Measurements from ENCODE around the gene CDH12. TPM values are rescaled to one million over a fixed set of nuclear protein-coding genes. Genes with fewer than 3 reads are reported as not detected.

CDH12 gene
- total RNA-seq, 1 experiment from 2014 or later: 8.9 TPM

DNA sequence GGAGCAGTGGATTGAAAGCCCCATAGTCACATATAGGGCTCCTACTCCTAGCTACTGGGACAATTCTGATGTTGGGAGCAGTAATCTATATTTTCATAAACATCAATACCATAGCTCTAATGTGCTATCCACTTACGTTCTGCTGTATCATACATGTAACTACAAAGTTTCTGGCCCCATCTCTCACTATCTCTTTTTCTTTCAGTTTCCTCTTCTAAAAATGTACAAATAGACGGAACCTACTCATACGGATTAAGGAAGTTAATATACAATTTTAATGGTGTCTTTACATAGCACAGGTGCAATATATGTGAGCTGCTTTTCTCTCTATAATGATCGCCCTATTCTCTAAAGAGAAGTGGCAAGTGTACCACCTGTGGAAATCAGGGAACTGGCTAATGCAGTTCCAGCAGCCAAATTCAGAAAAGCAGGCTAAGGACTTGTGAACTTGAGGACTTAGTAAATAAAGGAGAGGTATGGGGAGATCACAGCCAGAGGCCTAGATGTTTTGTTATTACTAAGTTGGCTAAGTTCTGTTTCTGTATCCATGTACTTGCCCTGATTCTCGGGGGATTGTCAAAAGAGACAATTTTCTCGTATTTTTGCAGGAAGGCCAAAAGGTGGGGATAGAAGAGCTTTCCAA lies 1021.9 kb downstream of the CDH12 start:
- DNase-seq (ENCODE audit: low read depth): no peak

DNA sequence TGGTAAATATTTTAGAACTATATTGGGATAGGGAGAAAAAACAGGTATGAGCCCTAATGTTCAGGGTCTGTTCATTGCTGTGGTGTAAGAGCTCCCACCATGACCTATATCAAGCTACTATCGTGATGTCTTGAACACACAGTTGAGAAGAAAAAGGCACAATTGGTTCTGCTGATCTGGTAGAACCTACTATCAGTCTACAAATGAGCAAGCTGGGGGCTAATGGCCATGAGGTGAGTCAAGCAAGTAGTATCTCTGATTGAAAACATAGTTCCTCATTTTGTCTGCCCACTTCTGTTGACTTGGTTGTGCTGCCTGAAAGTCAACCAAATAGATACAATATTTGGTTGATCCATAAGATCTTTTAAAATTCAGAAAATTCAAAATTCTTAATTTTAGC lies 1026.3 kb downstream of the CDH12 start:
- no peak for DNase-seq (ENCODE audit: low read depth)

DNA sequence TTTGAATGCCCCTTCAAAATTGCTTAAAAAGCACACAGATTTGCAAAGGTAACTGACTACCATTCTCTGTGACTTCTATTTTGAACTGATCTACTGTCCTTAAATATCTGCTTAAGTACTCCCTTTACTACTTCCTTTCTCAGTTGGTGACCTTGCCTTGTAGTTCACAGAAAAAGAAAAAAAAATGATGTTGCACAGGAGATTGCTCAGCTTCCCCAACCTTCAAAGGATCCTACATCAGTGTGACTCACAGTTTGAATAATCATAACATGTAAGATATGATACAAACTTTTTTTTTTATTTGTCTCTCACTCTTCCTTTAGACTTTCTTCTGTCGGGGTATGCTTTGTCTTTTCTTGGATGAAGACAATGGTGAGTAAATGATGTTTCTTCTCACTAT lies 1029.6 kb downstream of the CDH12 start:
- DNase-seq (ENCODE audit: low read depth): no peak

DNA sequence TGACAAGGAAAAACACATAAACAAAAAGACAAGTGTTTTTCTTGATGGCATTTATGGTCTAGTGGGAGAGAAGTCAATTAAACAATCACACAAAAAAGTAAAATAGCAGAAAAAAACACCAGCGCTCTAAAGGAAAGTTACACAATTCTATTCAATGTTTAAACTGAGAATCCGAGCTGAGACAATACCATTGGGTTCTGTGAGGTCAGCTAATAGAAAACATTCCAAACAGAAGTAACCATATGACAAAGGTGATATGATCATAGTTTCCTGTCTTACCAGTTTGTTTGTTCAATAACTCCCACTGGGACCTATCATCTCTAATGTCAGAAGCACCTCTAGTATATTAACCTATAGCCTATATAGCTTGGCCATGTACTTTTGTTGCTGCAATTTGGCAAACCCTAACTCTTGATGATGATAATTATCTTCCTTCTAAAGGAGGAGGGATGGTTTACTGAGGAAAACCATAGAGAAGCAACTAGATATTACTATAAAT lies 1030.0 kb downstream of the CDH12 start:
- DNase-seq (ENCODE audit: low read depth): no peak

DNA sequence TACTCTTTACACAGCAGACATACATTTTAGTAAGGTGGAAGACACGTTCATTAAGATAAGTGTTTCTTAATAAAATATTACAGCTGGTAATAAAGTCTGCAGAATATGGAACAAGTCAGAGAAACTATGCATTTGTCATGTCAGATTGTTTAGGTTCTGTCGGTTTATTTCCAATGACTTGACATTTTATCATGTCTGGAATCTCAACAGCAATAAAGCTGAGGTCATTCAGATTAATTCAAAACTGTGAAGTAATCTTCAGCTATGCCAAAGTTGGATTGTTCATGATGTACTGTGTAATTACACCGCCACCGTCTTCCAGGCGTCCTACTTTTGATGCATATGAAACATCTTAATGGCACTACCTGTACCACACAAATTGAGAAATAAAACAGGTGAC lies 1032.6 kb downstream of the CDH12 start:
- no peak for DNase-seq (ENCODE audit: low read depth)

DNA sequence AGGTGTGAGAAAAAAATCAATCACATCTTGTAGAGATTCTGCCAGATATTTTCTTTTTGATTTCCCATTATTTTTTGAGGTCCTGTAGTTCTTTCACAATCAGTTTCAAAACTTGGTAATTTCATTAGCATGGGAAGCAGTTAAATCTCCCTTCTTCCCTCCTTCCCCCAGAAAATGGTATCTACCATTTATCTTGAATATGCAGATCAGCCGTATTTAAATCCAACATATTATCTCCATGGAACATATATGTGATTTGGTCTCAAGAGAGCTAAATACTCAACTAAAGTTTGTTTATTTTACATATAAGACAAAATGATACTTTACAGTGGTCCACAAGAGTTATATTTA lies 1034.8 kb downstream of the CDH12 start:
- no peak for DNase-seq (ENCODE audit: low read depth)

DNA sequence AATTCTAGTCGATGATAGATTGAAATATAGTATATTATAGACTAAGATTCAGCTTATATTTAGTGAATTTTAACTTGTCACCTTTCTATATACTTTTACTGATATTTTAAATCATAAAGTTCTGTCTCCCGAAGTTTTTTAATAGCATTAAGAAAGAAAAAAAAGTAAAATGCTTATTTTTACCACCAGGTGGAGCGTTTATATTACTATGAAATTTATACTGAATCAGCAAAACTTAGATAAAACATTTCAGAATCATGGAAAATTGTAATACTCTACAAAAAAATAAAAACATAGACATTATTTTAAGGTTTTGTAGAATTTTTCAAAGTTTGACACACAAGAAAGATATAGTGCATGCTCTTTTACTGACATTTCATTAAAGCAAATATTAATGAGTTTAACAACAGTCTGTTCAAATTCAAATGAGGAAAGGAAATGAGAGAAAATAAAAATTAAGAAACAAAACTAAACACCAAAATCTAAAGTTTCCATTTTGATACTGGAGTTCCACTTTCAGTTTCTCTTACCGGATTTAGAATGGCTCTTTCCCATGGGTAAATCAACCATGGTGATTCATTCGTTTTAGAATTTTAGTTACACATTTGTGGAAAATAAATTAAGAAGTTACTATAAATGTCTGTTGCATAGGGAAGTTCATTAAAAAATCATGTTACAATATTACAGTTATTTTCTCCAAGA lies 1035.3 kb downstream of the CDH12 start:
- DNase-seq (ENCODE audit: low read depth): no peak

DNA sequence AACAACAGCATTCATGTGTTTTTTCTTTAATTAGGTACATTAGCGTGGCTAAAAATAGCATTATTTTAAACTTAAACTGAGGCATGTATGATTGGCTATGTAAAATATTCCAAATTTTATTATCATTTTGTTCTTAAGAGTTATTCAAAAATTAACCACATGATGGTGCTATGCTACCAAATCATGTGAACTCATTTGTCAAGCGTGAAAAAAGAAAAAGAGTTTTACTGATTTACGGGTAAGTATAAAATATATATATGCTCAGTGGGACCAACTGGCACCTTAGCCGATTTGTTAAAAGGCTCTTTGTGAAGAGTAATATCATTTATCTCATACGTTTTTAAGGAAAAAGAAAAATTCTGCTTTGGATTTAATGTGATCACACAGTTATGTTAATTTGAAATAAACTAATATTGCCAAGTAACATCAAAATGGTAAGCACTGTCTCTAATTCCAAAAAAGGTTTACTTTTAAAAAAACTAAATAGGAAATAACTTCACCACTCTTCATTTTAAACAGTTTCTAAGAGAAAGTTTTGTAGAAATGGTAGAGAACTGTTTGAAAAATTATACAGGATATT lies 1042.3 kb downstream of the CDH12 start:
- DNase-seq (ENCODE audit: low read depth): no peak

DNA sequence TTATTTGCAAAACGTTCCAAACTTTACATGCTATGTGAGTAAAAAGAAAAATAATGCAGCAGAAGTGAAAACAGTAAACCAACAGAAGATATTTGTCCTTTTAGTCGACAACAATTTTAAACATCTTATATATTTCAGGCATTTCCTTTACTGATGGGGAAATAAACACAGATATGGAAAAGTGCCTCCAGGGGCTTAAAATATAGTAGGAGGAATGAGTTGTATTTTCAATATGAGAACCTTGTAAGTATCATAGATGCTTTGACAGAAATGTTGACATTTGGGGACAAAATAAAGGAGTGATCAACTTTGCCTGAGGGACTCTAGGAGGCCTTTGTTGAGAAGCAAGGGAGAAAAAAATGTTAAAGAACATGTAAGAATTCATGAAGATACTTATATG lies 1043.5 kb downstream of the CDH12 start:
- no peak for DNase-seq (ENCODE audit: low read depth)

DNA sequence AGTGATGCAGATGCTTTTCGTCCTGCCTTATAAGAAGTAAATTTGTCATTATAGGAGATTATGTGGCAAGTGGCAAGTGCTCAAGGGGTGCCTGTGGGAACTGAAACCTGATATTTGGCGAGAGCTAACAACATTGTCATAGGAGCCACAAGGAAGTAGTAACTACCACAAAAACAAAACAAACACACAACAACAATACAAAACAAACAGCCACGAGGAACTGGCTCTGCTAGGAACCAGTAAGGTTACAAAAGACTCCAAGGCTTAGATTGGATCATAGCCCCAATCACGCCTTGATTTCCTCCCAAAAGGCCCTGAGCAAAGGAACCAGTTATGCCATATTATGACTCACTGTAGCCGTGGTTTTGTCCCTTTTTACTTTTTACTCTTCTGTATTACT lies 1045.2 kb downstream of the CDH12 start:
- peak; percentile 40 for DNase-seq (ENCODE audit: low read depth)

DNA sequence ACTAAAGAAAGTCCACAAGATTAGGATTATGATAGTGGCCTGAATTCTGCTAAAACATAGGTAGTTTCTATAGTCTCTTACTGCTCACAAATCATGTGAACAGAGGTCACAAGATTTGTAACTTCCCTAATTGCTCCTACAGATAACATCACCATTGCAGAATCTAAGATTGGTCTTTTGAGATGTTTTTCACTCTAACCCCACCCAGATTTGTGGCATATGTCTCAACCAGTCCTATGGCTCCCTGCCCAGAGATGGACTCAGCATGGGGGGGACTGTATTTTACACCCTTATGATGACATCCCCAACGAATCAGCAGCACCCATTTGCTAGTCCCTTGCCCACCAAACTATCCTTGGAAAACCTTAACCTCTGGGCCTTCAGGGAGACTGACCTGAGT lies 1046.2 kb downstream of the CDH12 start:
- peak; percentile 78 for DNase-seq (ENCODE audit: low read depth)

DNA sequence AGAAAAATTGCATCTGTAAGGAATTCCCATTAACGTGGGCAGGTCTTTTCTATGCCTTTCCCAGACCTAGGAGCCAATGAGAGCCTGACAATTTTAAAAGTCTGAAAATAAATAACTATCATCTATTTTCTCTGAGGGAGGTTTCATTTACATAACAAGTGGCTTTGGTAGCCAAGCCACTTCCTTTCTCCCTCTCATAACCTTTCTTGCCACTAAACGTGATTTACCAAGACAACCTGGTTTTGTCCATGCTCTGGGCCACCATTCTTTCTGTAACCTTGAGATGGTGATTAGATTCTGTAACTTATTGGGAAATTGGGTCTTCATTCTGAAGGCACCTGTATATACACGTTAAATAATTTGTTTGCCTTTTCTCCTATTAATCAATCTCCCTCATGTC lies 1046.9 kb downstream of the CDH12 start:
- no peak for DNase-seq (ENCODE audit: low read depth)

DNA sequence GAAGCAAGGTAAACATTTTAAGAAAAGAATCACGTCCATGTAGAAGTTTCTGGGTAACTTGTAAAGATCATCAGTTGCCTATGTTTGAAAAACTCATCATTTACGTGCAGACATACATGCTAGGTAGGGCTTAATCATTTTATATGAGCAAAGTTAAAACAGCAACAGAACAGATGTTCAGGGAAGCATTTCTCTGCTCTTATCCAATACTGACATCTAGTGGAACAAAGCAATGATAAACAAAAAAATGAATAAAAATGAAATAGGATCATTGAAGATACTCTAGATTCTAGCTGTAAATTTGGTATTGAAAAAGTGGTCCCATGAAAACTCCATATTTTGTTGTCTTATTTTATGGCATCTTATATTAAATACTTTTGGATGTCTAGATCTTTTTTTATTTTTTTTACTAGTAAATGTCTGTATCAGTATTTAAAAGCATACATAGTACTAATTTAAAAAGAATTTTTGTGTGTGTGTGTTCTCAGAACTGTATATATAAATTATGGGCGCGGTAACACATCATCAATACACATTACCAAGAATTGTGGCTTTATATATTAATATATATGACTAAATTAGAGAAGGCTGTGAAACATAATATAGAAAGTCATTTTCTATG lies 1050.2 kb downstream of the CDH12 start:
- DNase-seq (ENCODE audit: low read depth): peak; percentile 18

DNA sequence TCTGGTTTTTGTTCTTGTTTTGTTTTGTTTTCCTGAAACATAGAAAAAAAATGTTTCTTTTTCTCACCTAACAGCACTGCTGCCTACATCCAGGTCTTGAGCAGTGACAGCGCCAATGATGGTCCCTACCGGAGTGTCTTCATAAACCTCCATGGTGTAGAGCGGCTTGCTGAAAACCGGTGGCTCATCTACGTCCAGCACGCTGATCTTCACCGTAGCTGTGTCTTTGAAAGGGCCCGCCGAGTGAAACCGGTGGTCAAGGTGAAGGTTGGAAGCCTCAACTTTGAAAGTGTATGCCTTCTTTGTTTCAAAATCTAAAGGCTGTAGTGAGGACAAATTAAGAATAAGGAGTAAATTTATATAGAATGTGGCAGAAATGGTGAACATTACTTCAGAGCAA lies 1051.0 kb downstream of the CDH12 start:
- no peak for DNase-seq (ENCODE audit: low read depth)

DNA sequence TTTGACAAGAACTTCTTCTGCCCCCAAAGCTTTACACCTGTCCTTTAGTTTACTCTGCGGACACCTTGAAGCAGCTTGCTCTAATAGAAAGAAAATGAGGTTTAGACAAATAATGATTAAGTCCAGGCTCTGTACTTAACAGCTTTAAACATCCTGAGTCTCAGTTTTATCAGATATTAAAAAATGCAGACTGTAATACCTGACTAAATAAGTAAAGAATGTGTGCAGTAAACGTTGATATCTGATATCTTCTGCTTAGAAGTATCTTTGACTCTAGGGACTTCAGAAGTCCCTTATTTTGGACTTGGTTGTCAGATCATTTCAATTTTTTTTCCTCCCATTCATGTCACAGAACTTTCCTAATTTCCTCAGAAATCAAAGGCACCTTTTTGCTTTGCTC lies 1060.4 kb downstream of the CDH12 start:
- DNase-seq (ENCODE audit: low read depth): no peak

DNA sequence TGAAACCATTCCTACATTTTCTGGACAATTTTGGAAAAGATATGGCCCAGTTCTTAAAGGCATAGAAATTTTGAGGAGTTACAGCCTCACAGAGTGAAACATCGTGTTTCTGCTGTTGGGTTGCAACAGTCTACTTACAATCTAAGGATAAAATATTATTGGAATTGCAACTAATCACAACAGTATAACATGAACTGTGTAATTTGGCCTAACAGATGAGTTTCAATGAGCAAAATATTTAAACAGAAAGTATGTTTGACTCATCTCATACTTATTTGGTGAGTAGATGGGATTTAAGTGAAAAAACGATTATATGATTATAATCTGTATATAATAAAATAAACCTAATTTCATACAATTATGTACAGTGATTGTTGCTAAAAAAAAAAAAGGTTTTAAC lies 1061.8 kb downstream of the CDH12 start:
- no peak for DNase-seq (ENCODE audit: low read depth)

DNA sequence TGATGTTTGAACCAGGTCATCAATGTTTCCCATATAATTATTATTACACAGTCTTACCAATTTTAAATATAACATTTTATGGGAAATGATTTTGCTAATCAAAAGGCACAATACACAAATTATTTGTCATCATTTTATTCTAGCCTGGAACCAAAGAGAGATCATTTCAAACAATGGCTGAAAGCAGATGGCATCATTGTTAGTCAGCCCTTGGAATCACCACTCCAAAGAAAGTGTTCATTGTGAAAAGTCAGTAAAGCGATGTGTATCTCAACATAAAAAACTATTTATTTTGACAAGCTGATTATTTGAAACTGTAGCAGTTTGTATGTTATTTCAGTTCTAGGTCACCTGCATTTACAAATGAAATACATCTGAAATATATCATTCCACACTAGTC lies 1068.7 kb downstream of the CDH12 start:
- DNase-seq (ENCODE audit: low read depth): no peak

DNA sequence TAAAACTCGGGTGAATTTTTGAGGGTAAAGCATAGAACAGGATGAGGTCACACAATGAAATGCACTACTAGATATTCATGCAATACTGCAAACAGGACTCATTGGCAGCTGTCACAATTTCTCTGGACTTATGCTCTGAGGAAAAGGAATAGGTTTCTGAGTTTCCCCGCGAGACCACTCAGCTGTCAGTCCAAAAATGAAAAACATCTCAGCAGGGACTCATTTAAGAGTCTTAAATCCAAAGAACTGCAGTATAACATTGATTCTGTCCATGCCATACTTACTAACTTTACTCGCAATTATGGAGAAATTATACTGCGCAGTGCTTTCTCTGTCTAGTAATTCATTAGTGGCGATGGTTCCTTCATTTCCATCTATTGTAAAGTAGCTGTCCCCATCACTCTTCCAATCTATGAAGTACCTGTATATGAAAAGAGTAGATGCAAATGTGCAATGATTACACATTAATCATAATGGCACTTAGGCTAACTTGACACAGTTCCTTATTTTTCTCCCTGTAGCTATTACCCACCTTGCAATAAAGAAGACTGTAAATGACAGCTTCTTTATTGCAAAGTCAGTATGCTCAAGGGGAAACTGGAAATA lies 1070.0 kb downstream of the CDH12 start:
- no peak for DNase-seq (ENCODE audit: low read depth)

DNA sequence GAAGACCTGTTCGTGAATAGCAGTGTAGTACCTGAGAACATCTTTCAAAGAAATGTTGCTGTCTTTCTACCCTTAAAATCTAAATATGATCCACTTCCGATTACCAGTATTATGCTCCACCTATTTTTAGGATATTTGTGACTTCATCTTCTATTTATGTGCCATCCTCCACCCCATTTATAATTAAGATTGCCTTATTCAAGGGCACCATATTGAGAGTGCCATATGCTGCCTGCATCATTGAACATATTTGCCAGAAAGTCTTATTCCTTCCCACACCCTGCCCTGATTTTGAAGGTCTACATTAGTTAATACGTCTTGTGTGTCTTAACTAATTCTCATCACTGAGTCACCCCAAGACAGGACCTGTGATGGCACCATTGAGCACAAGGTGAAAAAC lies 1076.7 kb downstream of the CDH12 start:
- DNase-seq (ENCODE audit: low read depth): no peak

DNA sequence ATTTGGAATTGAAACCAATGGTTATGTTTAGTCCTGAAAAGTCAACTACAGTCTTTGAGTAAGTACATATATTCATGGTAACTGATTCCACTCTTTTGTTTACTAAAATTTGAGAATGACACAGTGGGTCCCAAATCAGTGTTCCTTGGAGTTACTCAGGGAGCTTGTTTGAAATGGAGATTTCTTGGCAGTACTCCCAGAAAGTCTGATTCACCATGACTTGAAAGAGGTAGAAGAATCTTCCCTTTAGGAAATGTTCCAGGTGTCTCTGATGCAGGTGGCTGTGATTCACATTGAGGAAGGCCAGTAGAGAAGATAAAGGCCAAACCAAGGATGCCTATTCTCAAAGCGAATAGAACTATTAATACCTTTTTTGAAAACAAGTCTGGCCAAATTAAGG lies 1078.3 kb downstream of the CDH12 start:
- peak; percentile 26 for DNase-seq (ENCODE audit: low read depth)

DNA sequence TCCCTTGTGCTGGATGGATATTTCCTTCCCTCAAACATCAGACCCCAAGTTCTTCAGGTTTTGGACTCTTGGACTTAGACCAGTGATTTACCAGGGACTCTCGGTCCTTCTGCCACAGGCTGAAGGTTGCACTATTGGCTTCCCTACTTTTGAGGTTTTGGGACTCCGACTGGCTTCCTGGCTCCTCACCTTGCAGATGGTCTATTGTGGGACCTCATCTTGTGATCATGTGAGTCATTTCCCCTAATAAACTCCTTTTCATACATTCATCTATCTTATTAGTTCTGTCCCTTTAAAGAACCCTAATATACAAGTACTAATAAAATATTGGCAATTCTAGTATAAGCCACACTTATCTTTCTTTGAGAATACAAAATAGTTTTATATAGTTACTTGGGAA lies 1078.9 kb downstream of the CDH12 start:
- no peak for DNase-seq (ENCODE audit: low read depth)

DNA sequence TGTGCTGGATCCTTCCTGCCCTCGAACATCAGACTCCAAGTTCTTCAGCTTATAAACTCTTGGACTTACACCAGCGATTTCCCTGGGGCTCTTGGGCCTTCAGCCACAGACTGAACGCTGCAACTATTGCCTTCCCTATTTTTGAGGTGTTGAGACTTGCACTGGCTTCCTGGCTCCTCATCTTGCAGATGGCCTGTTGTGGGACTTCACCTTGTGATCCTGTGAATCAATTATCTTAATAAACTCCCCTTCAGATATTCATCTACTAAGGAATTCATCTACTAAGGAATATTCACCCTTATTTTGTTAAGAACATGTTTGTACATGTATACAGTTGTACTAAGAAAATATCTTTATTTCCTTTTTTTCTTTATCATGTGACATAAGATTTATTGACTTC lies 1079.7 kb downstream of the CDH12 start:
- no peak for DNase-seq (ENCODE audit: low read depth)

DNA sequence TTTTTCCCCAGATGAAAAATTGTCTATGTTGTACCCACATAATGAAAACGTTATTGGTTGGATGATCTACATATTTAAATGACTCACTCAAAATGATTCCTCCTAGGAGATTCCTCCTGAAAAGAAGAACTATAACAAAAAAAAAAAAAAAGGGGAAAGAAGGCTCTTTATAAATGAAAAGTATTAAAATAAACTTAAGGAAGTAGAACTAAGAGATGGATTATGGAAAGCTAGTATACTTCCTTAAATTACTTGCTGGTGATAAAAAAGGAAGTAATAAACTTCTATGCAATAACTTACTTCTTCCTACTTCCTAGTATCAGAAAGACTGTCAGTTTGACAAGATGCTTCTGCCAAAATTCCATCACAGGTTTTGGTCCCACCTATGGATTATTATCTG lies 1087.7 kb downstream of the CDH12 start:
- no peak for DNase-seq (ENCODE audit: low read depth)
